NOMO-1 (cell line): Measurements from ENCODE around the gene PPCS.

Experiments
- DNase-seq, 2 experiments: peaks; one replicate each; lab custom pipeline; 2025; ENCODE audit not compliant: unreplicated experiment in 2 of 2; lab: John Stamatoyannopoulos, UW

PPCS gene

GRCh38 chr1:42456010-42456753 is at the start of gene PPCS, which contains the start of gene ZMYND12:
Gene PPCS (plus strand): TSS chr1:42456543. CDS start chr1:42456566, 23 bp downstream.
Gene ZMYND12 (minus strand): TSS chr1:42456022. CDS start chr1:42455997, 25 bp downstream.
- DNase-seq: peak; percentile 85 to 95

- no peak for DNase-seq
Observed at GRCh38 chr1:42414551-42415496, 41.5 kb upstream of the PPCS start.

GRCh38 chr1:42417166-42417565 is 39.2 kb upstream of the PPCS start:
- DNase-seq: no peak

- no peak for DNase-seq
Observed at GRCh38 chr1:42418516-42418915, 37.8 kb upstream of the PPCS start.

GRCh38 chr1:42419126-42419821 is 37.1 kb upstream of the PPCS start:
- no peak for DNase-seq

- DNase-seq: no peak
Observed at GRCh38 chr1:42420121-42420520, 36.2 kb upstream of the PPCS start.

- DNase-seq: no peak
Observed at GRCh38 chr1:42420911-42421585, 35.3 kb upstream of the PPCS start.

GRCh38 chr1:42422737-42423136 is 33.6 kb upstream of the PPCS start:
- DNase-seq: no peak

GRCh38 chr1:42423681-42424080 is 32.7 kb upstream of the PPCS start:
- DNase-seq: no peak

GRCh38 chr1:42424201-42424600 is 32.1 kb upstream of the PPCS start:
- DNase-seq: no peak

- no peak for DNase-seq
Observed at GRCh38 chr1:42427240-42427639, 29.1 kb upstream of the PPCS start.

- DNase-seq: no peak
Observed at GRCh38 chr1:42429603-42430002, 26.7 kb upstream of the PPCS start.

GRCh38 chr1:42430286-42431135 is 25.8 kb upstream of the PPCS start:
- DNase-seq: no peak

GRCh38 chr1:42431514-42431913 is 24.8 kb upstream of the PPCS start:
- DNase-seq: no peak

- no peak for DNase-seq
Observed at GRCh38 chr1:42432714-42433113, 23.6 kb upstream of the PPCS start.

- DNase-seq: no peak
Observed at GRCh38 chr1:42433369-42433768, 23.0 kb upstream of the PPCS start.

GRCh38 chr1:42434340-42434739 is 22.0 kb upstream of the PPCS start:
- DNase-seq: no peak

- no peak for DNase-seq
Observed at GRCh38 chr1:42439940-42440339, 16.4 kb upstream of the PPCS start.

- peak; percentile 8 to 40 for DNase-seq
Observed at GRCh38 chr1:42442662-42443061, 13.7 kb upstream of the PPCS start.

GRCh38 chr1:42449256-42449655 is 7.1 kb upstream of the PPCS start:
- DNase-seq: no peak
